NCI-H2171 (cell line): ENCODE results near the gene SGTB.

Source experiments
- DNase-seq: peaks from one replicate; lab custom pipeline; 2025; lab: John Stamatoyannopoulos, UW

Gene SGTB, protein sequence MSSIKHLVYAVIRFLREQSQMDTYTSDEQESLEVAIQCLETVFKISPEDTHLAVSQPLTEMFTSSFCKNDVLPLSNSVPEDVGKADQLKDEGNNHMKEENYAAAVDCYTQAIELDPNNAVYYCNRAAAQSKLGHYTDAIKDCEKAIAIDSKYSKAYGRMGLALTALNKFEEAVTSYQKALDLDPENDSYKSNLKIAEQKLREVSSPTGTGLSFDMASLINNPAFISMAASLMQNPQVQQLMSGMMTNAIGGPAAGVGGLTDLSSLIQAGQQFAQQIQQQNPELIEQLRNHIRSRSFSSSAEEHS

DNA sequence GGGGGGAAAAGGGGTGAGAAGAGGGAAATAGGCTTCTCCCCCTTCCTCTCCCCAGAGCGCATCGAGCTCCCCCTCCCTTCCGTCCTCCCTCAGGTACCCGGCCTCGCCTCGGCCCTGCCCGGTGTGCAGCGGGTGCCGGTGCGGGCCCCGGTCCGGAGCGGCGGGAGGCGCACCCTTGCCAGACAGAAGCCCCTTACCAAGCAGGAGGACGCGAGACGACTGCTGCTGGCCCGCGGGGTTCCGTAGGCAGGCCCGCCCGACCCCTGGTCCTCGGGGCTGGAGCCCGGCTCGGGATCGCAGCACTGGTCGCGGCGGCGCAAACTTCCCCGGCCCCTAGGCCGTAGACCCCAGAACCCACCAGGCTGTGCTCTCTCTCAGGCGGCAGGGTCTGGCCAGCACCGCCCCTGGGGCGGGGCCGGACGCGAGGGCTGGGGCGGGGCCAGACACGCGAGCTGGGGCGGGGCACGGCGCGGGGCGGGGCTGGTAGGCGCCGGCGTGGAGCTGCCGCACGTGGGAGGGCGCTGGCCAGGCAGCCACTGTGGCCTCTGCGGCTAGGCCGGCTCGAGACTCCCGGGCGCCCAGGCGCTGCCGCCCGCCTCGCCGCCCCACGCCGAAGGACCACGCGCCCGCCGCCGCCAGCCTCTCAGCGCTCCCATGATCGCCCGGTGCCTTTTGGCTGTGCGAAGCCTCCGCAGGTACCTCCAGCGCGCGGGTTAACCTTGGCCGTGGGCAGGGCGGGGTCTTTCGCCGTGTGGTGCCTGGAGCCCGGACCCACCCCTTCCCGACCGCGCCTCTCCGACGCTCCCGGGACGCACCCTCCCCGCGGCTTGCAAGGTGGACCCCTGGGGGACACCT lies at the start of gene SGTB, which contains the start of gene NLN:
TSS of gene SGTB (minus strand) at position 390 of the 855 bp plus-strand sequence. CDS start 1,302 bp downstream, outside the sequence.
TSS of gene NLN (plus strand) at position 486 of the 855 bp plus-strand sequence. CDS start at position 655, 169 bp downstream.
- peak; percentile 59 for DNase-seq

GRCh38 chr5:65771266-65771665 lies 49.4 kb upstream of the SGTB start:
- DNase-seq, result no peak

- no peak for DNase-seq
These were observed 47.6 kb upstream of the SGTB start for GRCh38 chr5:65769539-65769938.

- DNase-seq, result no peak
These were observed 46.9 kb upstream of the SGTB start for GRCh38 chr5:65768723-65769346.

- no peak for DNase-seq
These were observed 45.7 kb upstream of the SGTB start for GRCh38 chr5:65767565-65767964.

GRCh38 chr5:65766781-65767180 lies 44.9 kb upstream of the SGTB start:
- no peak for DNase-seq

DNA sequence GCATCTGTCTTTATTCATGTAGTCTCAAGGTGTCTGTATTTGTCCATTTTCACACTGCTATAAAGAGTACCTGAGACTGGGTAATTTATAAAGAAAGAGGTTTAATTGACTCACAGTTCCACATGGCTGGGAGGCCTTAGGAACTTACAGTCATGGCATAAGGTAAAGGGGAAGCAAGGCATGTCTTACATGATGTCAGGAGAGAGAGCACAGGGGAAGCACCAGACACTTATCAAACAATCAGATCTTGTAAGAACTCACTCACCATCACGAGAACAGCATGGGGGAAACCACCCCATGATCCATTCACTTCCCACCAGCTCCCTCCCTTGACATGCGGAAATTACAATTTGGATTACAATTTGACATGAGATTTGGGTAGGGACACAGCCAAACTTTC lies 44.3 kb upstream of the SGTB start:
- DNase-seq, result no peak

- DNase-seq, result no peak
These were observed 43.7 kb upstream of the SGTB start for GRCh38 chr5:65765582-65765981.

DNA sequence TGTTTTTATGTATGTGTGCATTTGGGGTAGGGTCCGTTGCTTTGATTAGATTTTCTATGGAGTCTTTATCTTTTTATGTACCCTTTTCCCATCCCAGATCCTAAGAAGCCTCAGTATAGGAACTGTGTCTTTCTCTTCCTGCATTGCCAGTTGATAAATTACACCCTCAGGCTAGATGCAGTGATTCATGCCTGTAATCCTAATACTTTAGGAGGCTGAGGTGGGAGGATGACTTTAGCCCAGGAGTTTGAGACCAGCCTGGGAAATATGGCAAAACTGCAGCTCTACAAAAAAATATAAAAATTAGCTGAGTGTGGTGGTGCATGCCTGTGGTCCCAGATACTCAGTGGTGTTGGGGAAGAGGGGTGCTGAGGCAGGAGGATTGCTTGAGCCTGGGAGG lies 40.3 kb upstream of the SGTB start:
- no peak for DNase-seq

GRCh38 chr5:65760504-65761275 lies 38.8 kb upstream of the SGTB start:
- no peak for DNase-seq

GRCh38 chr5:65758546-65759144 lies 36.7 kb upstream of the SGTB start:
- DNase-seq, result no peak

GRCh38 chr5:65753189-65753588 lies 31.3 kb upstream of the SGTB start:
- no peak for DNase-seq

DNA sequence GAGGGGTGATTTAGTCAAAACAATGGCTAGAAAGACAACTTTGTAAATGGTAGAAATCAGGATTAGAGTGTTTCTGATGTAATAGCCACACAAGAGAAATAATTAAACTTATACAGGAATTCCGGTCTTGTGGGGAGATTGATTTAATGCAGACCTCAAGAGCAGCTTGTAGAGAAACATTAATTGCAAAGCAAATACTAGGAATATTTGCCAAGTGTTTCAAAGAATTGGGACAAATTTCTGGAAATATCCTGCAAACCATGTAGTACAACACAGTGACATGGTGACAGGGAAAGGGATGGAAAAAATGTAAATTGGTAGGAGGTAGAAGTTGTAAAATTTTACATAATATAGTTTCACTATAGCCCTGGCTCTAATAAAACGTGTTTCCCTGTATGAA lies 29.0 kb upstream of the SGTB start:
- DNase-seq, result no peak

DNA sequence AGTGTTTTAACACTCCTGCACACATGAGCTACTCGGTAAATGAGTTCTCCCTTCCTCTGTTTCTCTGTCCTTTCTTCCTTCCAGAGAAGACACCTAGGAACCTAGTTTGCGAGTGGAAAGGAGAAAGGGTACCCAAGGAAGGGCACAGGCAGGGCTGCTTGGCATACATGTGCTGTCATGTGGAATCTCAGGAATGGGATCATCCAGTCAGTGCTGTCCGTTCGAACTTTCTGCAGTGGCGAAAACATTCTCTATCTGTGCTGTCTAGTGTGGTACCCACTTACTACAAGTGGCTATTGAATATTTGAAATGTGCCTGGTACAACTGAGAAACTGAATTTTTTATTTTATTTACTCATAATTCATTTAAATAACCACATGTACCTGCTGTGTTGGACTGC lies 28.0 kb upstream of the SGTB start:
- no peak for DNase-seq

- DNase-seq, result no peak
These were observed 27.4 kb upstream of the SGTB start for GRCh38 chr5:65749221-65749844.

- no peak for DNase-seq
These were observed 20.8 kb upstream of the SGTB start for GRCh38 chr5:65742565-65743231.

GRCh38 chr5:65739162-65739561 lies 17.3 kb upstream of the SGTB start:
- no peak for DNase-seq

- no peak for DNase-seq
These were observed 16.4 kb upstream of the SGTB start for GRCh38 chr5:65738305-65738704.

- DNase-seq, result no peak
These were observed 15.9 kb upstream of the SGTB start for GRCh38 chr5:65737842-65738241.

DNA sequence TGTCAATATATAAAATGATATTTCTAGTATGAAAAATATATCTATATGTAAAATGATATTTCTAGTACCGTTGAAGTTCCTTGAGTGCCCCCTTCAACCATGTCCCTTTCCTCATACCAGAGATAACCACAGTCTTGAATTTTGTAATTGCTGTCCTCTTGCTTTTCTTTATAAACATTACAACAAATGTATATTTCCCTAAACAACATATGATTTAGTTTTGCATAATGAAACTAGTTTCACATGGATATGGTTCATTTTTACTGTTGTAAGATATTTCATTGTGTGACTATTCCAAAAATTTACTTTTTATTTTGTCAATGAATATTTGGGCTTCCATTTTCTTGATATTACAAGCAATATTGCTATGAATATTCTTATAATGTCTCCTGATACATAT lies 14.1 kb upstream of the SGTB start:
- DNase-seq, result no peak

DNA sequence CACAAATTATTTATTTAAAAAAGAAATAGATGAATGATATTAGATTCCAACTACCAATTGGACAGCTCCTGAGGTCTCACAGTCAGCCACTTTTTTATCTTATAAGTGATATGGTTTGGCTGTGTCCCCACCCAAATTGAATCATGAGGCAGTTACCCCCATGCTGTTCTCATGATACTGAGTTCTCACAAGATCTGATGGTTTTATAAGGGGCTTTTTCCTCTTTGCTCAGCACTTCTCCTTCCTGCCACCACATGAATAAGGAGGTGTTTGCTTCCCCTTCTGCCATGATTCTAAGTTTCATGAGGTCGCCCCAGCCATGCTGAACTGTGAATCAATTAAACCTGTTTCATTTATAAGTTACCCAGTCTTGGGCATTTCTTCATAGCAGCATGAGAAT lies 13.0 kb upstream of the SGTB start:
- DNase-seq, result no peak
